K562 (cell line): ENCODE results near the gene ACCSL. TPM values are rescaled to one million over a fixed set of nuclear protein-coding genes. Genes with fewer than 3 reads are reported as not detected.
A peak's percentile ranks its signal among the peaks of the same experiment; 100 is the strongest.

Source experiments
- ATAC-seq: fragments of 200-7000 bp; cut with Tn5 transposase; 3 replicates; pipeline ENCODE4 v1.9.1; 2020; ENCODE audit warnings: moderate library complexity
- BruUV-seq: library from RNA; stranded (reverse); fragments of 400-500 nt; replicated peaks from 2 replicates; lab custom pipeline; 2021; lab: Mats Ljungman, UMichigan
- CTCF ChIA-PET: fragments of 300-600 bp; formaldehyde crosslinking; extraction: SDS; loops from one replicate; lab custom pipeline; 2021; ENCODE audit warnings: low intra/inter-chr PET ratio; lab: Yijun Ruan, JAX
- POLR2A ChIA-PET: fragments of 300-600, 350-650 bp; sonication (Branson Sonifier 250); formaldehyde crosslinking; extraction: SDS; loops from one replicate; lab custom pipeline; 2021; ENCODE audit warnings: antibody characterized with exemption, inconsistent platforms; lab: Yijun Ruan, JAX
- DNase-seq, 4 experiments: peaks; one replicate each; pipeline versions ENCODE4 v3.0.0 to v3.0.0-alpha.2; 2011 to 2018; ENCODE audit warnings: low spot score in 3 of 4, mixed read lengths in 3 of 4; ENCODE audit errors: extremely low read depth in 1 of 4
- FAIRE-seq: peaks from 2 replicates; lab custom pipeline; 2011; peaks lifted over from hg19 to GRCh38; lab: Jason Lieb, UNC
- H2AFZ ChIP-seq: 2 replicates; pipeline ENCODE4 v1.6.0; 2011; ENCODE audit warnings: low read depth, low read length, control low read depth, inconsistent platforms
- H3K27ac ChIP-seq: fragments of 200-600 bp; 3 replicates; pipeline ENCODE4 v1.8.0; 2011; ENCODE audit warnings: low read depth, mild to moderate bottlenecking, control low read depth, inconsistent platforms, low read length, moderate library complexity, mixed read lengths; ENCODE audit errors: extremely low read depth
- H3K27me3 ChIP-seq, 2 experiments: fragments of 300-600 bp in 1 of 2; 2 replicates in 1 of 2; 3 replicates in 1 of 2; pipeline versions ENCODE4 v1.6.0 to v1.8.0; 2011; ENCODE audit warnings: inconsistent platforms in 2 of 2, low read length in 2 of 2, mild to moderate bottlenecking in 1 of 2, mixed read lengths in 1 of 2, moderate library complexity in 1 of 2; ENCODE audit not compliant: control insufficient read depth in 2 of 2, insufficient read depth in 2 of 2
- H3K36me3 ChIP-seq: fragments of 300-600 bp; 3 replicates; pipeline ENCODE4 v1.8.0; 2011; ENCODE audit warnings: mild to moderate bottlenecking, low read length, inconsistent platforms; ENCODE audit not compliant: control insufficient read depth, insufficient read depth
- H3K4me1 ChIP-seq, 2 experiments: fragments of 200-600 bp in 1 of 2; replicated peaks in 1 of 2; 2 replicates in 1 of 2; 3 replicates in 1 of 2; pipeline versions ENCODE4 v1.5.1 to v1.8.0; 2011; ENCODE audit warnings: inconsistent platforms in 2 of 2, low read length in 2 of 2, mild to moderate bottlenecking in 1 of 2, mixed read lengths in 1 of 2, moderate library complexity in 1 of 2; ENCODE audit not compliant: control insufficient read depth in 2 of 2, insufficient read depth in 2 of 2
- H3K4me2 ChIP-seq: 2 replicates; pipeline ENCODE4 v1.6.1; 2011; ENCODE audit warnings: low read length, control low read depth, inconsistent platforms, mixed read lengths; ENCODE audit not compliant: insufficient read depth
- H3K4me3 ChIP-seq: fragments of 200-600 bp; sonication (generic), shearing (Covaris generic); 2 replicates; pipeline ENCODE4 v1.5.1; 2016; ENCODE audit warnings: control low read depth, inconsistent platforms
- H3K79me2 ChIP-seq: fragments of 200-600 bp; 3 replicates; pipeline ENCODE4 v1.8.0; 2011; ENCODE audit warnings: low read length, inconsistent platforms; ENCODE audit not compliant: control insufficient read depth, insufficient read depth
- H3K9ac ChIP-seq, 2 experiments: 2 replicates each; pipeline versions ENCODE4 v1.6.0 to v1.6.1; 2011; ENCODE audit warnings: low read depth in 2 of 2, low read length in 2 of 2, control low read depth in 1 of 2, inconsistent platforms in 1 of 2, mild to moderate bottlenecking in 1 of 2, mixed read lengths in 1 of 2; ENCODE audit not compliant: insufficient read depth in 1 of 2
- H3K9me1 ChIP-seq: one replicate; pipeline ENCODE4 v1.6.0; 2011; ENCODE audit warnings: inconsistent platforms, mild to moderate bottlenecking, low read length, moderate library complexity; ENCODE audit not compliant: control insufficient read depth, insufficient read depth
- H3K9me3 ChIP-seq: replicated peaks from 2 replicates; pipeline ENCODE4 v1.5.1; 2011; ENCODE audit warnings: low read depth, low read length, inconsistent platforms; ENCODE audit not compliant: control insufficient read depth, insufficient read depth
- H4K20me1 ChIP-seq: replicated peaks from 2 replicates; pipeline ENCODE4 v1.6.1; 2011; ENCODE audit warnings: low read length, inconsistent platforms, mixed read lengths; ENCODE audit not compliant: control insufficient read depth, insufficient read depth
- MAFK ChIP-seq: IDR thresholded peaks from 2 replicates; pipeline ENCODE4 v1.6.1; 2011; ENCODE audit warnings: low read length, improper control_type of control experiment
- RFX5 ChIP-seq: IDR thresholded peaks from 2 replicates; pipeline ENCODE4 v1.6.1; 2011; ENCODE audit warnings: low read depth, mild to moderate bottlenecking, improper control_type of control experiment, low read length
- SMARCC2 ChIP-seq: fragments of 450-650 bp; IDR thresholded peaks from 2 replicates; pipeline ENCODE4 v1.6.1; 2017; ENCODE audit warnings: antibody characterized with exemption, moderate library complexity, mild to moderate bottlenecking, low read depth
- WHSC1 ChIP-seq: IDR thresholded peaks from one replicate; pipeline ENCODE4 v1.6.1; 2012; ENCODE audit warnings: low read length, control low read depth, inconsistent platforms
- ZNF121 ChIP-seq: sonication (generic); formaldehyde crosslinking; conservative IDR thresholded peaks from 2 replicates; pipeline ENCODE4 v1.8.0; 2022; ENCODE audit warnings: missing genetic modification reagents
- ZNF24 ChIP-seq: fragments of 450-650 bp; IDR thresholded peaks from 2 replicates; pipeline ENCODE4 v1.6.1; 2016
- ZNF354B ChIP-seq: fragments of 250-450 bp; sonication (Bioruptor Pico); IDR thresholded peaks from 2 replicates; pipeline ENCODE4 v1.4.0; 2020
- whole genome bisulfite sequencing: fragments of 100-300 bp; shearing (Covaris generic); methylation state at CpG from one replicate; pipeline ENCODE4 v1.1.6; 2016; ENCODE audit warnings: low coverage, mixed read lengths; ENCODE audit not compliant: insufficient coverage; ENCODE audit errors: missing lambda C conversion rate; 5-methylcytosine and 5-hydroxymethylcytosine counted together
- in situ Hi-C: fragments of 300-500 bp; cut with MboI; formaldehyde crosslinking; loops from 4 replicates; pipeline ENCODE4 v1.15.0; 2018; ENCODE audit warnings: inconsistent platforms, mixed read lengths
- intact Hi-C: fragments of 100-400 bp; cut with micrococcal nuclease; formaldehyde crosslinking; loops from 2 replicates; pipeline ENCODE4 v1.14.2; 2022
- polyA plus RNA-seq, 8 experiments: library from polyadenylated mRNA; depleted of rRNA in 4 of 8; stranded (reverse) in 5 of 8; unstranded in 3 of 8; fragments of >200 nt; fragmentation: Nextera tagmentation in 2 of 8; fragmentation: Illumina TruSeq in 1 of 8; extraction: Ambion mirVana in 2 of 8; extraction: Trizol in 1 of 8; gene quantifications; 2 replicates each; pipeline versions ENCODE4 v1.2.1 to v1.2.3, GENCODE V29; 2011 to 2014; ENCODE audit warnings: inconsistent platforms in 1 of 8, missing spikeins in 1 of 8
- total RNA-seq, 7 experiments: library from RNA; depleted of rRNA in 6 of 7; stranded (reverse); fragments of >200 nt in 6 of 7; fragmentation: Illumina TruSeq in 2 of 7; extraction: Trizol in 2 of 7; gene quantifications; 2 replicates each; pipeline versions ENCODE4 v1.2.1 to v1.2.3, GENCODE V29; 2011 to 2021; ENCODE audit warnings: low replicate concordance in 1 of 7
- TF ChIP-seq, protein P1 (sequence below): sonication (generic); formaldehyde crosslinking; IDR thresholded peaks from 2 replicates; pipeline ENCODE4 v1.9.0; 2022; ENCODE audit warnings: mild to moderate bottlenecking, missing genetic modification reagents
- TF ChIP-seq, protein P2 (sequence below): fragments of 450-650 bp; IDR thresholded peaks from 2 replicates; pipeline ENCODE4 v1.6.1; 2018; ENCODE audit warnings: mild to moderate bottlenecking, low read depth; ENCODE audit not compliant: partially characterized antibody
- TF ChIP-seq, protein P3 (sequence below): fragments of 250-450 bp; sonication (Bioruptor Pico); IDR thresholded peaks from 2 replicates; pipeline ENCODE4 v1.5.0; 2021; ENCODE audit warnings: mild to moderate bottlenecking, borderline replicate concordance

Gene ACCSL
- total and polyA plus RNA-seq, 9 of the 15 experiments (the other 6 are each of a cell fraction or from before 2014, with no cell fraction given), result not detected

DNA sequence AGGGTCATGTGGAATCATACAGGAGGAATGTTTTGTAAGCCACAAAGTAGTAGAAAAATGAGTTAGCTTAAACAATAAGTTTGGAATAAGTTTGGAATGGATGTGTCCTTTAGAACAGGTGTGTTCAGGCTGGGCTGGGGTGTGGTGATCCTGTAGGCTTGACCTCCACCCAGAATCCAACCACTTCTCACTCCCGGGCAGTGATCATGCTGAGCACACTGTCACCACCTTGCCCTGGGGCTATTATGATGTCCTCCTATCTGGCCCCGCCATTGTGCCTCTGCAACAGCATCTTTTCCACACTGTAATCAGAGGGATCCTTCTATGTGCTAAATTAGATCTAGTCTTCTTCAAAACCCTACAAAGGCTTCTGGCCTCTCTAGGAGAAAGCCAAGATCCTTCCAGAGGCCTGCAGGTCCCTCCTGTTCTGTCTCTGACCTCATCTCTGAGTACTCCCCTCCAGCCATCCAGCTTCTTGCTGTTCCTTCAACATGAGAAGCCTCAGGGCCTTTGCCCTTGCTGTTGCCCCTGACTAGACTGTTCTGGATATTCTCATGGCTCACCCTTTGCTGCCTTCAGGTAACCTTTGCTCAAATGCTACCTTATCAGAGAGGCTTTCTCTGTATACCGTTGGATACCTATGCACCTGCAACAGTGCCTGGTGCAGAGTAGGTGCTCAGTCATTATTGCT, 18.8 kb upstream of the ACCSL start:
- Histone ChIP-seq H3K9me3 (no peaks in the 10 kb centered on the region), H2AFZ (no peak overlapping the region), H3K4me3 (no peak overlapping the region), H3K27me3 (peaks cover 15 to 20% of the 10 kb centered on the region in 2 experiments; a peak in 4 of 5 replicates), H3K27ac (no peak overlapping the region), H3K9me1 (no peaks in the 10 kb centered on the region), H4K20me1 (no peaks in the 10 kb centered on the region), H3K36me3 (no peaks in the 10 kb centered on the region), H3K79me2 (no peaks in the 10 kb centered on the region), H3K4me2 (no peak overlapping the region)
- no peak for ATAC-seq
- CTCF ChIA-PET, result no interaction called here
- no peak for FAIRE-seq
- WGBS, result 0% methylated on average over 3 of the region's 3 CpGs
- no peak for DNase-seq
- in situ Hi-C loops, result no loop called here
- no TSS peak for BruUV-seq
- intact Hi-C loops, result no loop called here
- TF ChIP-seq WHSC1 (no peak), ZNF24 (peak; percentile 44; the same call in 1 of the 2 replicates), RFX5 (no peak)
- TF ChIP-seq, all 486 proteins: peak for 1
- no peak overlapping the region for H3K9ac ChIP-seq
- POLR2A ChIA-PET, result interaction anchor here (0.5 kb wide), 1 partner anchor 21 kb away, joined by 3 read pairs; no protein-coding TSS in a partner anchor
- peaks cover 0 to 2% of the 10 kb centered on the region in 2 experiments; a peak in 3 of 5 replicates for H3K4me1 ChIP-seq

DNA sequence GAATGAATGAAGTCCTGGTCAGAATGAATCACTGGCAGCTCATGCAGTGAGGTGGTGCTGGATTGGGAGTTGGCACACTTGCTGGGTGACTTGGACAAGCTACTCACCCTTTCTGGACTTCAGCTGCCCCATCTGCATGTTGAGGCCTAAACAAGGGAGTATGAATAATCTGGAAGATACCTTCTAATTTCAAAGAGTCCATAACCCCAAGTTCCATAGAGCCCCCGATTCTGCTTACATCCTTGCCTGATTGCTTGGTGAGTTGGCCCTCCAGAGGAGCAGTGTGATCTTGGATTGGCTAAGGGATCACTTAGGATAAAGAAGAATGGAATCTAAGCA, 18.3 kb upstream of the ACCSL start:
- ATAC-seq, result no peak
- Histone ChIP-seq H3K4me2 (no peak overlapping the region), H3K4me3 (no peak overlapping the region), H2AFZ (no peak overlapping the region), H3K27ac (no peak overlapping the region), H3K27me3 (peaks cover 15 to 20% of the 10 kb centered on the region in 2 experiments; a peak in 4 of 5 replicates), H3K4me1 (peaks cover 0 to 2% of the 10 kb centered on the region in 2 experiments; a peak in 3 of 5 replicates), H3K79me2 (no peaks in the 10 kb centered on the region), H3K9me3 (no peaks in the 10 kb centered on the region), H3K9me1 (no peaks in the 10 kb centered on the region), H4K20me1 (no peaks in the 10 kb centered on the region), H3K36me3 (no peaks in the 10 kb centered on the region), H3K9ac (no peak overlapping the region)
- in situ Hi-C loops, result no loop called here
- ChIA-PET POLR2A (no interaction called here), CTCF (no interaction called here)
- no peak for FAIRE-seq
- 0% methylated on average over 1 of the region's 1 CpG for WGBS
- intact Hi-C loops, result no loop called here
- DNase-seq, result no peak
- BruUV-seq, result no TSS peak
- TF ChIP-seq, protein P1, sequence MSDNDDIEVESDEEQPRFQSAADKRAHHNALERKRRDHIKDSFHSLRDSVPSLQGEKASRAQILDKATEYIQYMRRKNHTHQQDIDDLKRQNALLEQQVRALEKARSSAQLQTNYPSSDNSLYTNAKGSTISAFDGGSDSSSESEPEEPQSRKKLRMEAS (CRISPR knock-in tag), result no peak
- no peak for TF ChIP-seq ZNF354B
- TF ChIP-seq, protein P2, sequence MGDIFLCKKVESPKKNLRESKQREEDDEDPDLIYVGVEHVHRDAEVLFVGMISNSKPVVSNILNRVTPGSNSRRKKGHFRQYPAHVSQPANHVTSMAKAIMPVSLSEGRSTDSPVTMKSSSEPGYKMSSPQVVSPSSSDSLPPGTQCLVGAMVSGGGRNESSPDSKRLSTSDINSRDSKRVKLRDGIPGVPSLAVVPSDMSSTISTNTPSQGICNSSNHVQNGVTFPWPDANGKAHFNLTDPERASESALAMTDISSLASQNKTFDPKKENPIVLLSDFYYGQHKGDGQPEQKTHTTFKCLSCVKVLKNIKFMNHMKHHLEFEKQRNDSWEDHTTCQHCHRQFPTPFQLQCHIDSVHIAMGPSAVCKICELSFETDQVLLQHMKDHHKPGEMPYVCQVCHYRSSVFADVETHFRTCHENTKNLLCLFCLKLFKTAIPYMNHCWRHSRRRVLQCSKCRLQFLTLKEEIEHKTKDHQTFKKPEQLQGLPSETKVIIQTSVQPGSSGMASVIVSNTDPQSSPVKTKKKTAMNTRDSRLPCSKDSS, result no peak
- TF ChIP-seq ZNF121 (CRISPR knock-in tag), result no peak
- TF ChIP-seq SMARCC2, result no peak
- TF ChIP-seq, protein P3, sequence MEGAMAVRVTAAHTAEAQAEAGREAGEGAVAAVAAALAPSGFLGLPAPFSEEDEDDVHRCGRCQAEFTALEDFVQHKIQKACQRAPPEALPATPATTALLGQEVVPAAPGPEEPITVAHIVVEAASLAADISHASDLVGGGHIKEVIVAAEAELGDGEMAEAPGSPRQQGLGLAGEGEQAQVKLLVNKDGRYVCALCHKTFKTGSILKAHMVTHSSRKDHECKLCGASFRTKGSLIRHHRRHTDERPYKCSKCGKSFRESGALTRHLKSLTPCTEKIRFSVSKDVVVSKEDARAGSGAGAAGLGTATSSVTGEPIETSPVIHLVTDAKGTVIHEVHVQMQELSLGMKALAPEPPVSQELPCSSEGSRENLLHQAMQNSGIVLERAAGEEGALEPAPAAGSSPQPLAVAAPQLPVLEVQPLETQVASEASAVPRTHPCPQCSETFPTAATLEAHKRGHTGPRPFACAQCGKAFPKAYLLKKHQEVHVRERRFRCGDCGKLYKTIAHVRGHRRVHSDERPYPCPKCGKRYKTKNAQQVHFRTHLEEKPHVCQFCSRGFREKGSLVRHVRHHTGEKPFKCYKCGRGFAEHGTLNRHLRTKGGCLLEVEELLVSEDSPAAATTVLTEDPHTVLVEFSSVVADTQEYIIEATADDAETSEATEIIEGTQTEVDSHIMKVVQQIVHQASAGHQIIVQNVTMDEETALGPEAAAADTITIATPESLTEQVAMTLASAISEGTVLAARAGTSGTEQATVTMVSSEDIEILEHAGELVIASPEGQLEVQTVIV (CRISPR knock-in tag), result no peak
- no peak for TF ChIP-seq MAFK
